ENCODE data around the gene ATG5. TPM values are rescaled to one million over a fixed set of nuclear protein-coding genes. Genes with fewer than 3 reads are reported as not detected.

Gene ATG5
- total and polyA plus RNA-seq, 2 experiments from 2014 or later, result 31.6 to 48.2 TPM

DNA sequence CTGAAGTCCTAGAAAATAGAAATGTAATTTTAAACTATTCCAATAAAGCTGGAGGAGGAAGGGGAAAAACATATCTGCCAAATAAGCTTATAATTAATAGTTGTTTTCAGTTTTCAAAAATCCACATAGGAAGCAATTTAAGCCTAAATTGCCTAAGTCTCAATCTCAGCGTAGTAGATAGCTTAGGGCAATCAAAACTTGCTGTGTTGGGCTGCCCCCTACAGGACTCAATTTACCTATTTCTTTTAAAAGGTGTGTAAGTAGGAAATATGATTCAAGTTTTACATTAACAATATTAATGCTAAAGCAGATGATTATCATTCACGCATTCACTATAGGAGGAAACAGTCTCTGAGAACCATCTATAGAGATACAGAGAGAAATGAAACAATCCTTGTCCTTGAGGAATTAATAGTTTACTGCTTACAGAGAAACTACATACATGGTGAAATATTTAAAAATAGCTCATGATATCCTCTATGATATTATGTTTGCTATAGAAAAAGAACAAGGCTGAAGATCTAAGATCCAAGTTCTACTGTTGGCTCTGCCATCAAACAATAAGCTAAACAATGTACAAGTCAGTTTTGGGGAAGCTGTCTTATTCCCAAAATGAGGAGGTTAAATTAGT is 102.1 kb downstream of the ATG5 start:
- H3K27ac Mint-ChIP-seq, result no peak overlapping the region
- no peak overlapping the region for H3K4me2 ChIP-seq
- H3K4me1 Mint-ChIP-seq, result peaks cover 3% of the 10 kb centered on the region; the same call in 2 of the 3 replicates
- peaks cover 25% of the 10 kb centered on the region for H3K36me3 Mint-ChIP-seq (ENCODE audit: low read depth)
- DNase-seq (ENCODE audit: low spot score) (peak; percentile 82), ATAC-seq (peak; percentile 69)
- peaks cover 1% of the 10 kb centered on the region for H3K27me3 Mint-ChIP-seq (ENCODE audit: insufficient read depth, low read depth, poor library complexity)
- peak; percentile 75 to 88 for TF ChIP-seq CTCF (conservative IDR thresholded peaks at IDR 0.05; ENCODE audit: low read depth in 2 of 2)
- TF ChIP-seq STAT1 (IDR thresholded peaks at IDR 0.05; ENCODE audit: unreplicated experiment), result no peak
- TF ChIP-seq ZNF462 (CRISPR knock-in tag; IDR thresholded peaks at IDR 0.05), result no peak
- no peaks in the 10 kb centered on the region for H3K9me2 ChIP-seq (ENCODE audit: insufficient read depth)
- no peaks in the 10 kb centered on the region for H3K36me3 ChIP-seq (ENCODE audit: insufficient read depth)
- H3K9me3 Mint-ChIP-seq, result peaks cover 12% of the 10 kb centered on the region; the same call in 2 of the 3 replicates
- no peaks in the 10 kb centered on the region for H3K27me3 ChIP-seq (ENCODE audit: insufficient read depth)
- no peak overlapping the region for H3K27ac ChIP-seq (ENCODE audit: low read depth)
- peaks cover 26% of the 10 kb centered on the region for H3K79me2 ChIP-seq (replicated peaks; ENCODE audit: insufficient read depth)
- no peaks in the 10 kb centered on the region for H3F3A ChIP-seq (replicated peaks; ENCODE audit: low read depth)
- H3K4me1 ChIP-seq (ENCODE audit: insufficient read depth), result no peaks in the 10 kb centered on the region
- no peaks in the 10 kb centered on the region for H4K20me1 ChIP-seq (replicated peaks; ENCODE audit: insufficient read depth)
- no peak overlapping the region for H3K4me3 Mint-ChIP-seq
- H3K4me3 ChIP-seq, result no peak overlapping the region
- no peak overlapping the region for H2AFZ ChIP-seq
